Activated T-helper 1 cell treated with anti-CD3 and anti-CD28 coated beads, Interleukin-2, amount 50 U/mL, for 16 hours (primary cell): Measurements from ENCODE around the gene TUBA1B.
A peak's percentile ranks its signal among the peaks of the same experiment; 100 is the strongest.
"Not testable (repeated sequence)": the region's sequence is repeated elsewhere in the genome, so short reads cannot be mapped to it uniquely, and the experiment has no call there.

Experiments used
- DNase-seq, 2 donors: peaks; one replicate each; pipeline ENCODE4 v3.0.0-alpha.2; 2020; ENCODE audit warnings: low read depth in 1 of 2, low spot score in 1 of 2

Gene TUBA1B

GRCh38 chr12:49127971-49128370, 3.2 kb downstream of the TUBA1B start:
- not testable (repeated sequence) for DNase-seq

- no peak for DNase-seq
These were observed 4.1 kb downstream of the TUBA1B start for GRCh38 chr12:49126852-49127763.

GRCh38 chr12:49121047-49121696, 10.0 kb downstream of the TUBA1B start:
- no peak for DNase-seq

- no peak for DNase-seq
These were observed 20.0 kb downstream of the TUBA1B start for GRCh38 chr12:49111206-49111605.

GRCh38 chr12:49110464-49111155, 20.6 kb downstream of the TUBA1B start, which contains the start of gene LMBR1L:
TSS of gene LMBR1L (minus strand) at chr12:49110847. CDS start at chr12:49110555, 292 bp downstream.
- peak; percentile 89 for DNase-seq

GRCh38 chr12:49109641-49110463, 21.3 kb downstream of the TUBA1B start:
- DNase-seq = no peak

GRCh38 chr12:49108958-49109404, 22.2 kb downstream of the TUBA1B start:
- no peak for DNase-seq

GRCh38 chr12:49105504-49106084, 25.6 kb downstream of the TUBA1B start:
- DNase-seq = no peak

- no peak for DNase-seq
These were observed 26.4 kb downstream of the TUBA1B start for GRCh38 chr12:49104822-49105221.

GRCh38 chr12:49100380-49100779, 30.8 kb downstream of the TUBA1B start:
- DNase-seq = no peak

GRCh38 chr12:49098703-49099102, 32.5 kb downstream of the TUBA1B start:
- DNase-seq = no peak

- DNase-seq = peak; percentile 38 to 45
These were observed 33.2 kb downstream of the TUBA1B start for GRCh38 chr12:49098035-49098451.

GRCh38 chr12:49097381-49097780, 33.8 kb downstream of the TUBA1B start:
- DNase-seq = no peak

- no peak for DNase-seq
These were observed 36.2 kb downstream of the TUBA1B start for GRCh38 chr12:49094975-49095365.

GRCh38 chr12:49094160-49094974, 36.8 kb downstream of the TUBA1B start, which contains the start of gene DHH:
TSS of gene DHH (minus strand) at chr12:49094801. CDS start at chr12:49094512, 289 bp downstream.
- DNase-seq = no peak

- DNase-seq = no peak
These were observed 37.4 kb downstream of the TUBA1B start for GRCh38 chr12:49093792-49094159.

- no peak for DNase-seq
These were observed 38.3 kb downstream of the TUBA1B start for GRCh38 chr12:49092816-49093406.

- no peak for DNase-seq
These were observed 38.9 kb downstream of the TUBA1B start for GRCh38 chr12:49092086-49092815.

GRCh38 chr12:49091836-49092085, 39.4 kb downstream of the TUBA1B start:
- no peak for DNase-seq
